Stomach (tissue), 4 donors: Measurements from ENCODE around the gene LTBP3.

Source experiments
- CTCF ChIP-seq, 7 experiments: fragments of 450-650 bp in 4 of 7; fragments of 200-600 bp in 3 of 7; sonication (generic) in 3 of 7; IDR thresholded peaks; one replicate each; pipeline ENCODE4 v1.5.1; 2016 to 2019; ENCODE audit warnings: antibody characterized with exemption in 7 of 7, control low read depth in 2 of 7, mild to moderate bottlenecking in 1 of 7
- EP300 ChIP-seq: sonication (generic); formaldehyde crosslinking; IDR thresholded peaks from one replicate; pipeline ENCODE4 v1.6.1; 2017; ENCODE audit warnings: antibody characterized with exemption
- POLR2A ChIP-seq, 4 donors: fragments of 450-650 bp; IDR thresholded peaks; one replicate each; pipeline ENCODE4 v1.6.1; 2016; ENCODE audit warnings: antibody characterized with exemption in 4 of 4, control low read depth in 2 of 4, mild to moderate bottlenecking in 1 of 4, moderate library complexity in 1 of 4
- POLR2AphosphoS5 ChIP-seq, 3 donors: sonication (generic); formaldehyde crosslinking; IDR thresholded peaks; one replicate each; pipeline ENCODE4 v1.6.1; 2016; ENCODE audit warnings: antibody characterized with exemption in 3 of 3

GRCh38 chr11:65526744-65527143 is 31.4 kb downstream of the LTBP3 start:
- TF ChIP-seq POLR2A (IDR thresholded peaks at IDR 0.05) (no peak), CTCF (IDR thresholded peaks at IDR 0.05) (no peak), POLR2AphosphoS5 (IDR thresholded peaks at IDR 0.05) (no peak), EP300 (no peak)
